Activated CD4-positive, alpha-beta T cell treated with anti-CD3 and anti-CD28 coated beads, Interleukin-2, amount 10 ng/mL, durations not matched to agents 7 days and 5 days (primary cell): ENCODE data around the gene UMOD. TPM values are rescaled to one million over a fixed set of nuclear protein-coding genes. Genes with fewer than 3 reads are reported as not detected.

ENCODE experiments used
- CTCF ChIA-PET: fragments of 350-600 bp; sonication (Branson Sonifier 250); formaldehyde crosslinking; loops from one replicate; lab custom pipeline; 2021; ENCODE audit warnings: antibody characterized with exemption; lab: Charles Lee
- POLR2A ChIA-PET: fragments of 350-600 bp; sonication (Branson Sonifier 250); formaldehyde crosslinking; loops from one replicate; lab custom pipeline; 2021; ENCODE audit warnings: antibody characterized with exemption; lab: Charles Lee
- DNase-seq: peaks from one replicate; pipeline ENCODE4 v3.0.0-alpha.2; 2020
- H3K27ac Mint-ChIP-seq: one replicate; pipeline ENCODE4 v1.8.0; 2021; ENCODE audit warnings: mild to moderate bottlenecking, moderate library complexity, mixed read lengths
- H3K27me3 Mint-ChIP-seq: one replicate; pipeline ENCODE4 v1.8.0; 2021; ENCODE audit warnings: mixed read lengths
- H3K36me3 Mint-ChIP-seq: one replicate; pipeline ENCODE4 v1.8.0; 2021; ENCODE audit warnings: low read depth, mixed read lengths
- H3K4me1 Mint-ChIP-seq: one replicate; pipeline ENCODE4 v1.8.0; 2021; ENCODE audit warnings: mixed read lengths
- H3K4me3 Mint-ChIP-seq: one replicate; pipeline ENCODE4 v1.8.0; 2021; ENCODE audit warnings: mild to moderate bottlenecking, moderate library complexity, mixed read lengths
- H3K9me3 Mint-ChIP-seq: one replicate; pipeline ENCODE4 v1.8.0; 2021; ENCODE audit warnings: mixed read lengths
- total RNA-seq, 2 experiments: library from RNA; stranded (reverse); gene quantifications; one replicate each; pipeline ENCODE4 v1.2.3, GENCODE V29; 2021

Gene UMOD
- not detected for total RNA-seq

GRCh38 chr16:20352615-20353014 lies at the start of gene UMOD:
TSS of gene UMOD (minus strand) at chr16:20352715. CDS start at chr16:20350737, 1,978 bp downstream.
- H3K27me3 Mint-ChIP-seq = peaks cover 3% of the 10 kb centered on the region
- CTCF ChIA-PET = no interaction called here
- DNase-seq = no peak

DNA sequence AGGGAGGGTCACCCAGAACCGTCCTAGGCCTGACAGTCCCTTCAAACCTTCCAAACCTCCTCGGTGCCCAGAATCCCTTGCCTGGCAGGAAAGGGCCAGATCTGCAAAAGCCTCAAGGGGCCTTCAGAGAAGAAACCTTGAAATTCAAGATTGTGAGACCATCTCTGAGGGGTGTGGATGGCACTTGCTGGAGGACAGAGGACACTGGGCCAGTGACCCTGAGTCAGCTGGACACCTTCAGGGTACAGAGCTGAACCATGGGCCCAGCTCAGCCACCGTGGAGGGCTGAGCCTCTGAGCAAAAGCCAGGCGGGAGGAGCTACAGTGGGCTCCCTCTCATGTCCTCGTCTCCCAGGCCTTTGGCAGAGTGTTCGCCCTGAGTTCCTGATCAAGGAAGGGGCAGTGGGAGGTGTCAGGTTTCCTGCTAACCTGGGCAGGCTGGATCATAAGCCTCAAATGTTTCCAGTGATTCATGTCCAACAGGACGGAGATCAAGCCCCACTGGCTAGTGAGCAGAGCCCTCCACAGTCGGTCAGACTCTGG lies 49.0 kb upstream of the UMOD start:
- ChIA-PET CTCF (no interaction called here), POLR2A (no interaction called here)
- no peaks in the 10 kb centered on the region for H3K4me1 Mint-ChIP-seq

More at GRCh38 chr16:20352615-20353014, at the start of gene UMOD:
- H3K36me3 Mint-ChIP-seq = no peaks in the 10 kb centered on the region
- no peak within 1 kb of the TSS for H3K27ac Mint-ChIP-seq
- H3K4me1 Mint-ChIP-seq = no peaks in the 10 kb centered on the region
- POLR2A ChIA-PET = no interaction called here
- H3K9me3 Mint-ChIP-seq = no peaks in the 10 kb centered on the region
- no peak within 1 kb of the TSS for H3K4me3 Mint-ChIP-seq

GRCh38 chr16:20401066-20401465 lies 48.6 kb upstream of the UMOD start:
- no peak for DNase-seq
- Mint-ChIP-seq H3K27me3 (no peaks in the 10 kb centered on the region), H3K27ac (no peak overlapping the region), H3K4me3 (no peak overlapping the region), H3K36me3 (no peaks in the 10 kb centered on the region), H3K4me1 (no peaks in the 10 kb centered on the region), H3K9me3 (no peaks in the 10 kb centered on the region)
- ChIA-PET POLR2A (no interaction called here), CTCF (interaction anchor here (0.9 kb wide), 1 partner anchor 801 kb away, joined by 3 read pairs; no protein-coding TSS in a partner anchor)

More for the DNA sequence above, 49.0 kb upstream of the UMOD start:
- Mint-ChIP-seq H3K27me3 (no peaks in the 10 kb centered on the region), H3K36me3 (no peaks in the 10 kb centered on the region), H3K4me3 (no peak overlapping the region), H3K27ac (no peak overlapping the region), H3K9me3 (no peaks in the 10 kb centered on the region)
- DNase-seq = no peak

GRCh38 chr16:20399185-20399584 lies 46.7 kb upstream of the UMOD start:
- ChIA-PET CTCF (no interaction called here), POLR2A (no interaction called here)
- no peak for DNase-seq
- H3K27me3 Mint-ChIP-seq = no peaks in the 10 kb centered on the region
- no peaks in the 10 kb centered on the region for H3K9me3 Mint-ChIP-seq
- no peak overlapping the region for H3K4me3 Mint-ChIP-seq
- no peak overlapping the region for H3K27ac Mint-ChIP-seq
- H3K36me3 Mint-ChIP-seq = no peaks in the 10 kb centered on the region
- H3K4me1 Mint-ChIP-seq = no peaks in the 10 kb centered on the region

GRCh38 chr16:20398603-20399002 lies 46.1 kb upstream of the UMOD start:
- Mint-ChIP-seq H3K36me3 (no peaks in the 10 kb centered on the region), H3K4me1 (no peaks in the 10 kb centered on the region), H3K9me3 (no peaks in the 10 kb centered on the region), H3K27ac (no peak overlapping the region), H3K27me3 (no peaks in the 10 kb centered on the region), H3K4me3 (no peak overlapping the region)
- CTCF ChIA-PET = no interaction called here
- POLR2A ChIA-PET = no interaction called here
- no peak for DNase-seq

- no peak for DNase-seq
- ChIA-PET POLR2A (no interaction called here), CTCF (no interaction called here)
- Mint-ChIP-seq H3K9me3 (no peaks in the 10 kb centered on the region), H3K4me3 (no peak overlapping the region), H3K4me1 (no peaks in the 10 kb centered on the region), H3K27ac (no peak overlapping the region), H3K27me3 (no peaks in the 10 kb centered on the region), H3K36me3 (no peaks in the 10 kb centered on the region)
Observed at GRCh38 chr16:20397468-20398074, 45.1 kb upstream of the UMOD start.

GRCh38 chr16:20396846-20397467 lies 44.4 kb upstream of the UMOD start:
- CTCF ChIA-PET = no interaction called here
- no peaks in the 10 kb centered on the region for H3K4me1 Mint-ChIP-seq

DNA sequence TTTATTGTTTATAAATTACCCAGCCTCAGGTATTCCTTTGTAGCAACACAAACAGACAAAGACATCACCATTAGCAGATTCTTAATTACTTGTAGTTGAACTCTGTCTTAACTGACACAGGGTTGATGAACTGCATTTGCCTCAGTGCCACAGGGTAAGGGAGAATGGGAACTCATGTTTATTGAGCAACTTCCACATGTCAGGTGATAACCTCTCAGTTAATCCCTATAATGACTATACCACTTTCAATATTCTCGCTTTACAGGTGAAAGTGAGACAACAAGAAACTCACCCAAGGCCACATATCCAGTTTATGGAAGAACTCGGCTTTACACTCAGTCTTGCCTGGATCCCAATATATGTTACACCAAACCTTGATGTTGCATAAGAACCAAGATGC lies 43.4 kb upstream of the UMOD start:
- Mint-ChIP-seq H3K36me3 (no peaks in the 10 kb centered on the region), H3K27me3 (no peaks in the 10 kb centered on the region), H3K9me3 (no peaks in the 10 kb centered on the region), H3K4me3 (no peak overlapping the region), H3K27ac (no peak overlapping the region), H3K4me1 (no peaks in the 10 kb centered on the region)
- POLR2A ChIA-PET = no interaction called here
- DNase-seq = no peak
- CTCF ChIA-PET = no interaction called here

More at GRCh38 chr16:20396846-20397467, 44.4 kb upstream of the UMOD start:
- Mint-ChIP-seq H3K36me3 (no peaks in the 10 kb centered on the region), H3K4me3 (no peak overlapping the region), H3K9me3 (no peaks in the 10 kb centered on the region), H3K27ac (no peak overlapping the region), H3K27me3 (no peaks in the 10 kb centered on the region)
- POLR2A ChIA-PET = no interaction called here
- no peak for DNase-seq

GRCh38 chr16:20393801-20394577 lies 41.5 kb upstream of the UMOD start:
- ChIA-PET POLR2A (no interaction called here), CTCF (interaction anchor here (1.6 kb wide), 1 partner anchor 8 kb away, joined by 4 read pairs; no protein-coding TSS in a partner anchor)
- no peaks in the 10 kb centered on the region for H3K36me3 Mint-ChIP-seq
- no peak overlapping the region for H3K27ac Mint-ChIP-seq
- DNase-seq = no peak
- H3K4me3 Mint-ChIP-seq = no peak overlapping the region
- H3K9me3 Mint-ChIP-seq = no peaks in the 10 kb centered on the region
- no peaks in the 10 kb centered on the region for H3K4me1 Mint-ChIP-seq
- no peaks in the 10 kb centered on the region for H3K27me3 Mint-ChIP-seq

- no peaks in the 10 kb centered on the region for H3K4me1 Mint-ChIP-seq
- H3K36me3 Mint-ChIP-seq = no peaks in the 10 kb centered on the region
- ChIA-PET CTCF (no interaction called here), POLR2A (no interaction called here)
- H3K9me3 Mint-ChIP-seq = no peaks in the 10 kb centered on the region
- H3K4me3 Mint-ChIP-seq = no peak overlapping the region
- no peak overlapping the region for H3K27ac Mint-ChIP-seq
- DNase-seq = no peak
- peaks cover 7% of the 10 kb centered on the region for H3K27me3 Mint-ChIP-seq
Observed at GRCh38 chr16:20391045-20391444, 38.5 kb upstream of the UMOD start.

DNA sequence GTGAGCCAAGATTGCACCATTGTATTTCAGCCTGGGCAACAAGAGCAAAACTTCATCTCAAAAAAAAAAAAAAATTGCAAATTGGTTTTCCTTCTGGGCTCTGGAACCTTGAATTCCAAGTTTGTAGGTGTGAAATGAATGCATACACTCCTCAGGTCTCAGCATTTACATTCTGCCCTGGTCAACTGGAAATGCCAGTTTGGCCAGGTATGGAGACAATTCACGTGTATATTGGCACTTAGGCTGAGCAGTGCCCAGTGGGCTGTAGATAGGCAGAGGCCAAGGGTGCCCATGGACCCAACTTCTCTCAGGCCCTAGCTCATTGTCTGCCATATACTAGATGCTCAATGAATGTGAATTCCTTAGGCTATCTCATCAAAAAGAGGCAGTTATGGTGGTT lies 36.3 kb upstream of the UMOD start:
- no peak for DNase-seq
- no peaks in the 10 kb centered on the region for H3K36me3 Mint-ChIP-seq
- peaks cover 7% of the 10 kb centered on the region for H3K27me3 Mint-ChIP-seq
- H3K4me1 Mint-ChIP-seq = no peaks in the 10 kb centered on the region
- no peaks in the 10 kb centered on the region for H3K9me3 Mint-ChIP-seq
- ChIA-PET POLR2A (no interaction called here), CTCF (no interaction called here)
- H3K27ac Mint-ChIP-seq = no peak overlapping the region
- no peak overlapping the region for H3K4me3 Mint-ChIP-seq

DNA sequence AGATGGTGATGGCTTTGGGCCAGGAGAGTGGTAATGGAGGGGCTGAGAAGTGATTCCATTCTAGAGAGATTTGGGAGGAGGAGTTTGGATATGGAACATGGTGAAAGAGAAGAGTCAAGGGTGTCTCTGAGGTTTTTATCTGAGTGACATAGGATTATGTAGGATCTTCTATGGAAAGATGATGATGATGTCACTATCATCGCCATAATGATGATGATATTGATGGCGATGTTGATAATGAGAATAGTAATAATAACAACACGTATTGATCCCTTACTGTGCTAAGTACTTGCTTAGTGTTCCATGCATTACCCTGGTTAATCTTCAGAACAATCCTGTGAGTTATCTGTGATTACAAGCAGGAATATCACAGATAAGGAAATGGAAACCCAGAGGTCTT lies 35.5 kb upstream of the UMOD start:
- no peak for DNase-seq
- POLR2A ChIA-PET = no interaction called here
- no peaks in the 10 kb centered on the region for H3K4me1 Mint-ChIP-seq
- H3K27me3 Mint-ChIP-seq = peaks cover 7% of the 10 kb centered on the region
- no peaks in the 10 kb centered on the region for H3K9me3 Mint-ChIP-seq
- CTCF ChIA-PET = no interaction called here
- no peak overlapping the region for H3K27ac Mint-ChIP-seq
- H3K36me3 Mint-ChIP-seq = no peaks in the 10 kb centered on the region
- H3K4me3 Mint-ChIP-seq = no peak overlapping the region
